8988T (cell line): ENCODE measurements around the gene F7.
A peak's percentile ranks its signal among the peaks of the same experiment; 100 is the strongest.
"Not testable (repeated sequence)": the region's sequence is repeated elsewhere in the genome, so short reads cannot be mapped to it uniquely, and the experiment has no call there.

Source experiments
- DNase-seq: peaks from one replicate; pipeline ENCODE4 v3.0.0; 2011

Gene F7

DNA sequence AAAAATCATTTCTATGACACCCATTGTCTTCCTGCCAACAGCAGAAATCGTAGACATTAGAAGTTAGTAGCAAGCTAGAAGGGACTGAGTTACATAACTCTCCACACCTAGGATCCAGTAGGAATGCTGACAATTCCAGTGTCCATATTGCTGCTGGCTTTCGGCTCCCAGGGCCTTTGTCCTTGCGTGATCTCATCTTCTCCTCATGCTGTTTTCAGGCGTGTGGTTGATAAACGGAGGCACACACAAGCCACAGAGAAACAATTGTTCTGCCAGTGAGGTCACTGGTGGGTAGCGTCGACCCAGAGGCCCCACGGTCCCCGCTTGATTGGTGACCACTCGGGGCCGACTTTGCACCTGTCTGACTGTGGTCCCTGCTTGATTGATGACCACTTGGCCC, 31.6 kb upstream of the F7 start:
- no peak for DNase-seq

DNA sequence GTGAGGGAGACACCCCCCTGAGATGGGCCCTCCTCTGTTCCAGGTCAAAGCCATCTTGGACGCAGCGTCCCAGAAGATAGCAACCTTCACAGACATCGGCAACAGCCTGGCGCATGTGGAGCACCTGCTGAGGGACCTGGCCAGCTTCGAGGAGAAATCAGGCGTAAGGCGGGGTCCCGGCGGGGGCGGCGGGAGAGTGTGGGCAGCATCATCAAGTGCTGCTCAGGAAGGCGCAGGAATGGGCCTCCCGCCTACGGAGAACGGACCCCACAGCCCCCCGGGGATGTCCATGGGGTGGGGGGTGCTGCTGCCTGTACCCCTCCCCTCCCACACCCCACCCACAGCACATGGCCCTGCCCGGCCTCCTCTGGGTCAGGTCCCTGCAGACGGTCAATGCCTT, 31.2 kb upstream of the F7 start:
- DNase-seq = no peak

DNA sequence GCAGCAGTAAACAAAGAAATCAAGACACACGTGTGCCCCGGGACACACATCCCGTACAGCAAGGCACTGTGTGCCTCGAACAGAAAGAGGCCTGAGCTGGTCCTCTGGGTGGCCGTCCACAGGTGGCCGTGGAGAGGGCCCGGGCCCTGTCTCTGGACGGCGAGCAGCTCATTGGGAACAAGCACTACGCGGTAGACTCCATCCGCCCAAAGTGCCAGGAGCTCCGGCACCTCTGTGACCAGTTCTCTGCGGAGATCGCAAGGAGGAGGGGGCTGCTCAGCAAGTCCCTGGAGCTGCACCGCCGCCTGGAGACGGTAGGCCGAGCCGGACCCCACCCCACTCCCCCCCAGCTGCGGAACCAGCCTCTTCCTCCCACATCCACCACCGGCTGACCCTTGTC, 30.7 kb upstream of the F7 start:
- no peak for DNase-seq

DNA sequence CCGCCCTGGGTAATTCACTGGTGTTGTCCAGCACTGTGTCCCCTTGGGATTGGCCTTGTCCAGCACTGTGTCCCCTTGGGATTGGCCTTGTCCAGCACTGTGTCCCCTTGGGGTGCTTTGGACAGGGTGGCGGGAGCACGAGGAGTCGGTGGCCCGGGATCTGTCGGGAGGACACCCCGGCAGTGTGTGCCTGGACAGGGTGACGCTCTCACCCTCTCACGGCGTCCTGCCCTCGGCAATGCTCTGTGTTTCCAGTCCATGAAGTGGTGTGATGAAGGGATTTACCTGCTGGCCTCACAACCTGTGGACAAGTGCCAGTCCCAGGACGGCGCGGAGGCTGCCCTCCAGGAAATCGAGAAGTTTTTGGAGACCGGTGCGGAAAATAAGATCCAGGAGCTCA, 29.9 kb upstream of the F7 start:
- no peak for DNase-seq

DNA sequence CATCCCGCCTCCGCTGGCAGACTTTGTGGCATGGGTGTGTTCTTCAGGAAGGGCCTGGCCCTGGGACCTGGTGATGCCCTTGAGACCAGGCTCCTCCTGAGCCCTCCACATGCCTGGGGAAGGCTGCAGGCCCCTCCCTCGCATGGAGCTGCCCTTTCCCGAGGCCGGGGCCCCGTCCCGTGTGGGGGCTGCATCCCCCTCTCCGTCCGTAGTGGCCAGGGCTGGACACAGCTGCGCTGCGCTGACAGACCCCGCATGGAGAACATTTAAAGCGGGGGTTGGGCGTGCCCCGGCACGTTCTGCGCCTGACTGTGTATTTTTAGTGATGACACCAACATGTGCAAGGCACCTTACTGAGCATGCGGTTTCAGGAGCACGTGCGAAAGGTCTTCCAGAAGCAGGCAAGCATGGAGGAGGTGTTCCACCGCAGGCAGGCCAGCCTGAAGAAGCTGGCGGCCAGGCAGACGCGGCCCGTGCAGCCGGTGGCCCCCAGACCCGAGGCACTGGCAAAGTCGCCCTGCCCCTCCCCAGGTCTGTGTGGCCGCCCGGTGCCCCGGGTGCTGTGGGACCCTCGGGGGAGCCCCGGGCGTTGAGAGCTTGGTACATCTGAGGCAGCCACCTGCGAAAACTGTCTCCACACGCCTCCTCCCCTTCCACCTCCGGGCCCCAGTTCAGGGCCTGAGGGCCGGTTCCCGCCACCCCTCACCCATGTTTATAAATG, 28.8 kb upstream of the F7 start:
- DNase-seq = no peak

DNA sequence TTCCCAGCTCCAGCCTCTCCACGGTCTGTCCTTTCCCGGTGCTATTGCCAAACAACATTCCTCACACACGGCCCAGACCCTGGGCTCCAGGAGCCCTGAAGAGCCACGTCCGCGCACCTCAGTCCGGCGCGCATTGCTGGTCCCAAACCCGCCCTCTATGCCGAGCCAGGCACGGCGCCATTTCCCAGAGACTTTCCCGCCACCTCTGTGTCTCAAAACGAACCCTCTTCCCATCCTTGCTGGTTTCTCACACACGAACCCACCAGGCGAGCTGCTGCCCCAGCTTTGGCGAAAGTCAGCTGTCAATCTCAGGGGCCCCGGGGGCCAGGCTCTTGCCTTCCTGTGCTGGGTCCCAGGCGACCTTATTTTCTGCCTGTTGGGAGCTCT, 28.0 kb upstream of the F7 start:
- no peak for DNase-seq

DNA sequence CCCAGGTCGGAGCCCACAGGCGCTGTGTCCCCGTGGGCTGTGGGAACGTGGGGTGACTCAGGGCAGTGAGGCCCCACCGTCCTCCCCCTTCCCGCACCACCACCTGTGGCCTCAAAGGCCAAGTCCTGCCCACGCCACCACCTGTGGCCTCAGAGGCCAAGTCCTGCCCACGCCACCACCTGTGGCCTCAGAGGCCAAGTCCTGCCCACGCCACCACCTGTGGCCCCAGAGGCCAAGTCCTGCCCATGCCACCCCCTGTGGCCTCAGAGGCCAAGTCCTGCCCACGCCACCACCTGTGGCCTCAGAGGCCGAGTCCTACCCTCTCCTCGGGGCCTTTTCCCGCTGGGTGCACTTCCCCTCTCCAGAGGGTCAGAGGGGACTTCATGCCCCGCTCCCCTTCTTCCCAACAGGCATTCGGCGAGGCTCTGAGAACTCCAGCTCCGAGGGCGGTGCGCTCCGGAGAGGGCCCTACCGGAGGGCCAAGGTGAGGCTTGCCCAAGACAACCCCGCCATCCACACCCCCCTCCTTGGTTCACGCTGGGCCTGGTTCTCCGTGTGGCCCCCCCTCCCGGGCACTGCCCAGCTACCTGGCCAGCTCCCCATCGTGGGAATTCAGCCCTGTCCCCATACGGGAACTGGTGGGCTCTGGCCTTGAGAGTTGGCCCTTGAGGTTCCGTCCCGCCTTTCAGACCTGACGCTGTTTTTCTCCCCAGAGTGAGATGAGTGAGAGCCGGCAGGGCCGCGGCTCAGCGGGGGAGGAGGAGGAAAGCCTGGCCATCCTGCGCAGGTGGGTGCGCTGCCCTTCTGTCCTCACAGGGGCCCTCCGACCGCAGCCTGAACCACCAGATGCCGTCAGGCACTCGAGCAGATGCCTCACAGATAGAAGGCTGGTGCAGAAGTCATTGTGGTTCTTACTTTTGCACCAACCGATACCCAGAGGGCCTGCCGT, 27.4 kb upstream of the F7 start:
- no peak for DNase-seq

DNA sequence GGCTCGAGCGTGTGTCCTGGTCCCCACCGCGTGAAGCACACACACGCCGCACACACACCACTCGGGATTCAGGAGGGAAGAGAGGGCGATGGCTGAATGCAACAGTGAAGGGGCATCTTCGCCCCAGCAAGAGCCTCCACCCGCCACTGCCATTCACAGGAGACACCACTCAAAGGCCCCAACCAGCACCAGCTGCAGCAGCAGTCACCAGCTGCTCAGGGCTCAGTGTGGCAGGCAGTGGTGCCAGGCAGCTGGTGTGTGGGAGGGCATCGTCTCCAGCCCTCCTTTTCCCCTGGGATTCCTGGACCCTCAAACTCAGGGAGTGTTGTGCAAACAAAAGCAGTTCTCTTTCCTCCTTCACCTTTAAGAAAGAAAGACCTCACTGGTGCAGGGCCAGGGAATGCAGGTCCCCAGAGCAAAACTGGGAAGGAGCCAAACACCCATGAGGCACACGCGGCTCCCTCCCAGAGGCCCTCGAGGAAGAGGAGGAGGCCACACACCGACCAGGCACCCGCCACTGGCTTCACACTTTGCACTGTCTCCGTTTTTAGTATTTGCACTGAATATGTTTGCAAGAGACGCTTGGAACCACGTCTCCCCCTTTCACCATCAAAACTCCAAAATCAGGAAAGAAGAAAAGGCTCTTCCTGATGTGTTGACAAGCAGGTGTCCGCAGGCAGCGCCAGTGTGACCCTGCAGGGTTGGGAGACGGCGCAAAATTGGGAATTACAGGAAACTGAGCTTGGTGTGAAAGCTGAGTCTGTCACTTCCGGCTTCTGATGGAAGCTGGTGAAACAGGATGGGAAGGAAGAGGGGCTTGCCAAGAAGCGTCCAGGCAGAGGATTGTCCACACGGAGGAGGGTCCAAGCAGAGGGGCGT, 26.4 kb upstream of the F7 start:
- DNase-seq = no peak

DNA sequence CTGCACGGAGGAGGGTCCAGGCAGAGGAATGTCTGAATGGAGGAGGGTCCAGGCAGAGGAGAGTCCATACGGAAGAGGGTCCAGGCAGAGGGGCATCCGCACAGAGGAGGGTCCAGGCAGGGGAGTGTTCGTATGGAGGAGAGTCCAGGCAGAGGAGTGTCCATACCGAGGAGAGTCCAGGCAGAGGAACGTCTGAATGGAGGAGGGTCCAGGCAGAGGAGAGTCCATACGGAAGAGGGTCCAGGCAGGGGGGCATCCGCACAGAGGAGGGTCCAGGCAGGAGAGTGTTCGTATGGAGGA, 25.9 kb upstream of the F7 start:
- not testable (repeated sequence) for DNase-seq

DNA sequence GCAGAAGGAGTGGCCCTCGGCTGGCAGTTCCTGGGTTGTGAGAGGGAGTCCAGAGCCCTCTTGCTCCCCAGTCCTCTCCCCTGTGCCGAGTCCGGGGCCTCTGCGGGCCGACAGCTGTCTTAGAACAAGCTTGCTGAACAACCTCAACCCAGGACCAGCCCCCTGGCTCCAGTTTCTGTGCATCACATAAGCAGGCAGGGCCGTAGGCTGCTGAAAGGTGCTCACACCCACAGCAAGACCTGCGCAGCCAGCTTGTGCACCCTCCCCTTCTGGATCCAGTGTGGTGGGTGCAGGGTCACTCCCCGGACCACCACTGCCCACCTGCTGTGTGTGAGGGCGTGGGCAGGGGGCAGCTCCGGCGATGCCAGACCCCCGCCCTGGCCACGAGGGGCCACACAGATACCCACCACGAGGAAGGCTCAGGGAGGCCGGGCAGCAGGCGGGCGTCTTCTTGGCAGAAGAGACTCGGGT, 25.2 kb upstream of the F7 start:
- no peak for DNase-seq

DNA sequence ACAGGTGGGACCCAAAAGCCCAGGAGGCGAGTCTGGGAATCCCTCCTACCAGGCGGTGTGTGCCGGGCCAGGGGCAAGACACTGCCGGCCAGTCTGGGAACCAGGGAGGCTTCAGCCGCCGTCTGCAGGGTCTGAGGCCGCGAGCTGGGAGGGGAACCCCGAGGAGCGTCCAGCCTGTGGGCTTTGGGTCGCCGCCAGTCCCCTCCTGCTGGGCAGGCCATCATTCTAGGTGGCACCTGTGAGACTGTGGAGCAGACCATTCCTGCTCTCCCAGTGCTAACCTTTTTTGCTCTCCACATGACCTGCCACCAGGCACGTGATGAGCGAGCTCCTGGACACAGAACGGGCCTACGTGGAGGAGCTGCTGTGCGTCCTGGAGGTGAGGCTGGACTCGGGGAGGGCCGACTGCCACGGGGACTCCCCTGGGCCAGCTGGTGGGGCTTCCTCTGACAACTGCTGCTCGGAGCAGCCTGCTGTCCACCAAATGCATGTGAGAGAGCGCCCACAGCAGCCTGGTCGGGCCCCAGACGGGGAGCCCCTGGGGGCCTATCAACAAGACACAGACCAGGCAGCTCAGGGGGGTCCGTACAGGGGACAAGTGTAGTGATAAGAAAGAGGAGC, 24.6 kb upstream of the F7 start:
- DNase-seq = no peak

DNA sequence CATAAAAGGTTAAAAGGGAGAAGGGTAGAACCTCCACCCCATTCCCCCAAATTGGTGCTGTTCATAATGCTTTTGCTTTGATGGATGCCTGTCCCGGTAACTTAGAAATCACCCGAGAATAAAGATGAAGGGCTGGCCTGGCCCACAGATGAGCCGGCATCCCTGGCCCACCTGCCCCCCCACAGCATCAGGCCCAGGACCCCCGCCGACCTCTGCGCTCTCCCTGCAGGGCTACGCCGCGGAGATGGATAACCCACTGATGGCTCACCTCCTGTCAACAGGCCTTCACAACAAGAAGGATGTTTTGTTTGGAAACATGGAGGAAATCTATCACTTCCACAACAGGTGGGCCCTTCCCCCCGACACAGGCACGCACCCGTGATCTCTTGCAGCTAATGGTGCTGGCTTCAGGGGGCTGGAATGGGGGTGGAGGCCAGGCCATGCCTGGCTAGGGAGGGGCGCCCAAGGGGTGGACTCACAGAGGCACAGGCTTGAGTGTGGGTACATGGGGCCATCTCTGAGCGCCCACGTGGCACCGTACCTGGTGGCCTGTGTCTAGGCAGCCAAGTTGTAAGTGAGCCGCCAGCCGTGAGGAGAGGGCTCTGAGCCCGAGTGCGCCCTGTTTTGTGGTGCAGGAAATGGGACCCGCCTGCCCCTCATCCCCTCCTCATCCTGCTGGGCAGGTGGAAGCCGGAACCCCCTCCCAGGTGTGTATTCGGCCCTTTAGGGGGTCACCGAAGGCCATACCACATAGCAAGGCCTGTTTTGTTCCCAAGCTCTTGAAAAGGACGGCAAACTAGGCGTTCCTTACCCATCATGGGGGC, 23.2 kb upstream of the F7 start:
- no peak for DNase-seq

DNA sequence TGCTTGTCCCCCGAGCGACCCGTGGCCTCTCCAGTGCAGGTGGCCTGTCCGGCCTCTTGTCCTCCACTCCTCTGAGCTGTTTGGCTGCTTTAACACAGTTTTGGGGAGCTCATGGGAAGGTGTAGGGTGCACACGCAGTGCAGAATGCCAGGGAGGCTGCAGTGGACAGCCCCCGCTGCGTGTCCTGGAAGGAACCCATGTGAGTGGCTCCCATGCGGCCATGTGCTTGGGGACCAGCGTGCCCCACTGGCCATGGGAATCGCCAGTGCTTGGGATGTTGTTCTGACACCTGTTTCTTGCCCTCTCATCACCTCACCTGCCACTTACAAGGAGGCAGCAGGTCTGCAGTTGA, 22.6 kb upstream of the F7 start:
- DNase-seq = no peak

DNA sequence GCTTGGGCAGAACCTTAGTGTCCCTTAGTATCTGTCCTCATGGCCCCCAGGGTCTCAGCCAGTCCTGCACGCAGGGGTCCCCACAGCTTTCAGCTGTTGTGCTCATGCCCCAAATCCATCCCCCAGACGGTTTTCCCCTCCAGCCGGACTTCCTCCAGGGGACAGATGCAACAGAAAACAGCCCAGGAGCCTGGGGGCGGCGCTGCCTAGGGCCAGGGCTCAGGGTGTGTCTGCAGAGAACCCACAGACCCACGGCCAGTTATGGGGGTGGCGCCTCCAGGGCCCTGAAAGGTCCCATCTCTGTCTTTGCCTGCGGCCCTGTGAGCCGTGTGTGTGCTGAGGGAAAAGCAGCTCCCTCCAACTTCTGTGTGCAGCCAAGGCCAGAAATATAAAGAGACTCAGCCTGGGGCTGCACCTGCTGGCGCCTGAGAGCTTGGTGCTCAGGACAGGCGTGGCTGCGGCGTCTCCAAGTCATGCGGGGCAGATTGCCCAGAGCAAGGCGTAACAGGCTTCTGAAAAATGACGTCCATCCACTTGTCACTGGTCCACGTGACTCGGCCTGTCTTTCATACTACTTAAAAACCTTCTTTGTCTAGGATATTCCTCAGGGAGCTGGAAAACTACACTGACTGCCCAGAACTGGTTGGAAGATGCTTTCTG, 22.1 kb upstream of the F7 start:
- no peak for DNase-seq

DNA sequence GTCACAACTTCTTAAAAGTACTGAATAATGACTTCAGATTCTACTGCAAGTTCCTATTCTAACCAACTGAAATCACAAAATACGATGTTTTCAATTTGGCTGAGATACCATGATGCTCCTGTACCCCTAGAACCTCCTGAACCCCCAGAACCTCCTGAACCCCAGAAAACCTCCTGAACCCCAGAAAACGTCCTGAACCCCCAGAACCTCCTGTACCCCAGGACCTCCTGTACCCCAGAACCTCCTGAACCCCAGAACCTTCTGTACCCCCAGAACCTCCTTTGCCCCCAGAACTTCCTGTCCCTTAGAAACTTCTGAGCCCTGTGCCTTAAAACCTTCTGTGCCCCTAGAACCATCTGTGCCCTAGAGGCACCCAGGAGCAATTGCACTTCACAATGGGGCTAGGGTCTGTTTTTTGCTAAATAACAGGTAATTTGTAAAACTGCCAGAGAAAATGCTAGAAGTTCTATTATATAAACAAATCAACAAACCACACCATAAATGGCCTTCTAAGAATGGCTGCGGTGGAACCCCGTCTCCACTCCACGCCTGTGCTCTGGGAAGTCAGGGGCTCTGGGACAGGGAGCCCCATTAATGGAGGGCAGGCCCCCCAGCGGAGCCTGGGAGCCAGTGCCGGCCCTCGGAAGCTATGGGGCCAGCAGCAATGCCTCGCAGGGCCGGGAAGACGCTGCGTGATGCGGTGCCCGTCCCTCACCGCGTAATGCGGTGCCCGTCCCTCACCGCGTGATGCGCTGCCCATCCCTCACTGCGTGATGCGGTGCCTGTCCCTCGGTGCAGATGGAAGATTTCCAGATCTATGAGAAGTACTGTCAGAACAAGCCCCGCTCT, 21.3 kb upstream of the F7 start:
- DNase-seq = no peak

DNA sequence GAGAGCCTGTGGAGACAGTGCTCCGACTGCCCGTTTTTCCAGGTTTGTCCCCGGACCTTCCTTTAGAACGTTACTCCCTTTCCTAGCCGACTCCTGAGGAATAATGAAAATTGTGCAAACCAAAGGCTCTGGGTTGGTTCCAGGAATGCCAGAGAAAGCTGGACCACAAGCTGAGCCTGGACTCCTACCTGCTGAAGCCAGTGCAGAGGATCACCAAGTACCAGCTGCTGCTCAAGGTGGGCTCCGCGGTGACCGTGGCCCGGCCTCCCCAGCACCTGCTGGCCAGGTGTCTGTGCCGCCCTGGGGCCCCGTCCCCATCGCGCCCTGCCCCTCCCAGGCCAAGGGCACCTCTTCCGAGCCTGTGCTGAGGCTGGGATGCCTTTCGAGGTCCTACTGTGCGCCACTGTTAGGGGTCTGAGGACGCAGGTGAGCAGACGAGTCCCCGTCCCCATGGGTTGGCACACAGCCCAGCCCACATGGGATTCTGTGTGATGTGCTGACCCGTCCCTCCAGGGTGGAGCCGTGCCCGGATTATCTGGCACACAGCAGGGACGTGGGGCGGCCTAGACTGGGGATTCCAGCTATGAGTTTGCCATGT, 20.5 kb upstream of the F7 start:
- no peak for DNase-seq

DNA sequence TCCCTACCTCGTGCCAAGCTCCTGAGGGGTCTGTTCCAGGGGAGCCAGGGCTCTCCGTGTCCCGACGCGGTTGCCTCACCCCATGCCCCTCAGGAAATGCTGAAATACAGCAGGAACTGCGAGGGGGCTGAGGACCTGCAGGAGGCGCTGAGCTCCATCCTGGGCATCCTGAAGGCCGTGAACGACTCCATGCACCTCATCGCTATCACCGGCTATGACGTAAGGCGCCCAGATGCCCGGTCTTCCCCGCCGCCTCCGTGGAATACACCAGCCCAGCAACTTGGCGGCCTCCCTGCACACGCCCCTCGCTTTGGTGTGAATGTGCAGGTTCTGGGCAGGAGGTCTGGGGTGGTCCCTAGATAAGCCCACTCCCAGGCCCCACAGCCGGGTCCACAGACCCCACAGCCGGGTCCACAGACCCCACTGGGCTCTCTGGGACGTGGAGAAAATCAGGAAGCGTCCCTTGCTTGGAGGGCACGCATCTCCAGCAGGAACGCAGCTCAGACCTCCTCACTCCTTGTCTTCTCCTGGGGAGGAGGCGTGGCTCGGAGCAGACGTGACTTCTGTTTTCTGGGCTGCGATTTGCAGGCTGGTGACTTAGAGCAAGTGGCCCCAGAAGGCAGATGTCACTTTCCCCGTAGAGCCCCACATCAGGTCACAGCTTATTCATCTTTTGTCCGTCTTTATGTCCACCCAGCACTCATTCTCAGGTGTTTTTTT, 19.4 kb upstream of the F7 start:
- DNase-seq = peak; percentile 70

DNA sequence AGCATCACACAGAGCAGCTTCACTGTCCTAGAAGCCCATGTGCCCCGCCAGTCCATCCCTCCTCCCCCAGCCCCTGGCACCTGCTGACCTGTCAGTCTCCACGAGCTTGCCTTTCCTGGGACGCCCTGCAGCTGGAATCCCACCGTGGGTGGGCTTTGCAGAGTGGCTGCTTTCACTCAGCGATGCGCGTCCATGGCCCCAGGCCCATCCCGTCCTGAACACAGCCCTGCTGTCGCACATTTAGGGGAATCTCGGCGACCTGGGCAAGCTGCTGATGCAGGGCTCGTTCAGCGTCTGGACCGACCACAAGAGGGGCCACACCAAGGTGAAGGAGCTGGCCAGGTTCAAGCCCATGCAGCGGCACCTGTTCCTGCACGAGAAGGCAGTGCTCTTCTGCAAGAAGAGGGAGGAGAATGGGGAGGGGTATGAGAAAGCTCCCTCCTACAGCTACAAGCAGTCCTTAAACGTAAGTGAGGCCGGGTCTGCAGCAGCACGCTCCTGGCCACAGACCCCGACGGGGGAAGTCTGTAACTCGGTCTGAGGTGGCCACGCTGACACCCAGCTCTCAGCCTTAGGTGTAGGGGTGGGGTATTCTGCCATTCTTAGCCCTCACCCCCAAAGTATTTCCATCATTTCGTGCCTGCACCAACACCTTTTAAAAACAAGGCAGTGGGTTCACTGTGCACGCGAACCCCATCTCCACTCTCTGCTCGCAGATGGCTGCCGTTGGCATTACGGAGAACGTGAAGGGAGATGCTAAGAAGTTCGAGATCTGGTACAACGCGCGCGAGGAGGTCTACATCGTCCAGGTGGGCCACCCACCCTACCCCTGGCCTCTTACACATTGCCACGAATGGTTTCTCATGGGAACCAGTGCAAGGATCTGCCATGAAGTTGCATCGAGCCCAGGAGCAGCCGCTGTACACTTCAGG, 18.3 kb upstream of the F7 start:
- no peak for DNase-seq
